B cell (primary cell): Measurements from ENCODE around the gene DSC1.

Experiments used
- CTCF ChIP-seq: fragments of 200-600 bp; IDR thresholded peaks from one replicate; pipeline ENCODE4 v1.8.0; 2022; ENCODE audit warnings: antibody characterized with exemption, mild to moderate bottlenecking
- EZH2 ChIP-seq: IDR thresholded peaks from 2 replicates; pipeline ENCODE4 v1.6.1; 2012; ENCODE audit warnings: borderline replicate concordance, low read depth, mild to moderate bottlenecking, moderate library complexity, low read length; ENCODE audit not compliant: insufficient read depth, poor library complexity, severe bottlenecking

- TF ChIP-seq CTCF (no peak), EZH2 (no peak)
Measured at GRCh38 chr18:31079973-31080372, 82.7 kb downstream of the DSC1 start.
